PC-3 (cell line): Measurements from ENCODE around the gene P2RX1.

Experiments
- CTCF ChIP-seq: fragments of 300-600 bp; sonication (generic); conservative IDR thresholded peaks from 2 replicates; pipeline ENCODE4 v1.5.1; 2017; ENCODE audit warnings: antibody characterized with exemption, low read depth, mild to moderate bottlenecking, low read length
- EZH2 ChIP-seq: fragments of 300-600 bp; sonication (generic); IDR thresholded peaks from one replicate; pipeline ENCODE4 v1.6.1; 2017; ENCODE audit warnings: antibody characterized with exemption, mild to moderate bottlenecking, low read length; ENCODE audit not compliant: unreplicated experiment

DNA sequence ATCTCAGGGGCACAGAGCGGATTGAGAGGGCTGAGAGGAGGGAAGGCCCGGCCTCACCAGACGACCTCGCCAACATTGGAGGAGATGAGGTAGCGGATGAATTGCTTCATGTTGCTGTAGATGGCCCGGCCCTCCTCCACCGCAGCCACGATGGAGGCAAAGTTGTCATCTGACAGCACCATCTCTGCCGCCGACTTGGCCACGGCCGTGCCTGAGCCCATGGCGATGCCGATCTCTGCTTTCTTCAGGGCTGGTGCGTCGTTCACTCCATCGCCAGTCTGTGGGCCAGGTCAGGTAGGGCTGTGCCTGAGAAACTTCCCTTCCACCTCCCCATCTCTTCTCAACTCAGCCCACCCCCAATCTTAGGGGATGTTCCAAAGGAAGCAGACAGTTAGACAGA lies 21.1 kb upstream of the P2RX1 start:
- TF ChIP-seq CTCF (no peak), EZH2 (no peak)
